Heart left ventricle (tissue), 13 donors: ENCODE results near the gene SNX1.

Experiments
- POLR2A ChIP-seq, 2 donors: fragments of 450-650 bp; IDR thresholded peaks; one replicate each; pipeline ENCODE4 v1.6.1; 2017; ENCODE audit warnings: antibody characterized with exemption in 2 of 2, mild to moderate bottlenecking in 2 of 2, moderate library complexity in 2 of 2
- TF ChIP-seq, protein P1 (sequence below), 12 donors: fragments of 200-600 bp; sonication (generic) in 4 of 12; IDR thresholded peaks; one replicate each; pipeline versions ENCODE4 v1.5.0 to v1.8.0; 2018 to 2022; ENCODE audit warnings: antibody characterized with exemption in 12 of 12, mild to moderate bottlenecking in 5 of 12
- donor health status: ischemic (EF 13 %, LVEDD 7.1; RV severe dilation, severe dysfunction).
- donor health status: DM: no; HTN: yes; CAD: no.
- donor health status: DM: no; HTN: no; CAD: no.
- donor health status: ischemic (EF 25% LVEDD 6.9; RV normal size, moderate dysfunction).
- donor health status: ischemic (EF 25% LVEDD 5.7; RV mildly dilated, moderate dysfunction).
- donor health status: ischemic (EF 35%, LVEDD 5.7; RV mildly dilated, moderate dysfunction).
- donor health status: nonischemic (EF 11% LVEDD 7.7; RV severe dilation, severe dysfunction).
- donor health status: DM: yes; HTN: yes; CAD: no.
- donor health status: PGD.
- donor health status: ischemic (EF 29% LVEDD 5.4; RV normal size, mild dysfunction).
- donor health status: nonischemic (EF 23%, LVEDD 6.1; RV moderate dilation, normal function).

DNA sequence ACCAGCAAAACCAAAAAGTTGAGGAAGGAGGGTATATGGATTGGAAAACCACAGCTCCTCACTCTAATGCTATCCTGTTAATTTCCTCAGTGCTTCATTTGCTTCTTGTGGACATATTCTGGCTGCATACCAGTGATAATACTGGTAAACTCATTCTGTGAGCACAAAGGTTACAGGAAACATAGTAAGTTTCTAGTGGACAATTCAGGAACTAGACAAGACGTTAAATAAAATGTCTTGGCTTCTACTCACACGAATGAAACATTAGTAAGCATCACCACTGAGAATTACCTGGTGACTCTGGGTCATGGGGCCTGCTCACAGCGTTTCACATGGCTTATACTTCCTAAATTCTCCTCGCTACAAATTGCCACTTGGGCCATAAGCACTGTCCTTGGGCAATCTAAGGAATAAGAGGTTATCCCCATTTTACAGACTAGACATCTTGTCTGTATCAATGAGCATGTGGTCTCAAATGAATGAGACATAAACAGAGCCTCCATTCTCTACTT is 87.1 kb downstream of the SNX1 start:
- TF ChIP-seq, protein P1, sequence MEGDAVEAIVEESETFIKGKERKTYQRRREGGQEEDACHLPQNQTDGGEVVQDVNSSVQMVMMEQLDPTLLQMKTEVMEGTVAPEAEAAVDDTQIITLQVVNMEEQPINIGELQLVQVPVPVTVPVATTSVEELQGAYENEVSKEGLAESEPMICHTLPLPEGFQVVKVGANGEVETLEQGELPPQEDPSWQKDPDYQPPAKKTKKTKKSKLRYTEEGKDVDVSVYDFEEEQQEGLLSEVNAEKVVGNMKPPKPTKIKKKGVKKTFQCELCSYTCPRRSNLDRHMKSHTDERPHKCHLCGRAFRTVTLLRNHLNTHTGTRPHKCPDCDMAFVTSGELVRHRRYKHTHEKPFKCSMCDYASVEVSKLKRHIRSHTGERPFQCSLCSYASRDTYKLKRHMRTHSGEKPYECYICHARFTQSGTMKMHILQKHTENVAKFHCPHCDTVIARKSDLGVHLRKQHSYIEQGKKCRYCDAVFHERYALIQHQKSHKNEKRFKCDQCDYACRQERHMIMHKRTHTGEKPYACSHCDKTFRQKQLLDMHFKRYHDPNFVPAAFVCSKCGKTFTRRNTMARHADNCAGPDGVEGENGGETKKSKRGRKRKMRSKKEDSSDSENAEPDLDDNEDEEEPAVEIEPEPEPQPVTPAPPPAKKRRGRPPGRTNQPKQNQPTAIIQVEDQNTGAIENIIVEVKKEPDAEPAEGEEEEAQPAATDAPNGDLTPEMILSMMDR (IDR thresholded peaks at IDR 0.05), result no peak
- TF ChIP-seq POLR2A (IDR thresholded peaks at IDR 0.05), result no peak
